GM18867 (cell line): ENCODE results near the gene HYPK.
"Not testable (repeated sequence)": the region's sequence is repeated elsewhere in the genome, so short reads cannot be mapped to it uniquely, and the experiment has no call there.

Source experiments
- ATAC-seq: cut with Tn5 transposase; IDR thresholded peaks from one replicate; pipeline ENCODE4 v1.9.1; 2021; ENCODE audit warnings: mild to moderate bottlenecking, moderate library complexity; ENCODE audit not compliant: unreplicated experiment

Gene HYPK

DNA sequence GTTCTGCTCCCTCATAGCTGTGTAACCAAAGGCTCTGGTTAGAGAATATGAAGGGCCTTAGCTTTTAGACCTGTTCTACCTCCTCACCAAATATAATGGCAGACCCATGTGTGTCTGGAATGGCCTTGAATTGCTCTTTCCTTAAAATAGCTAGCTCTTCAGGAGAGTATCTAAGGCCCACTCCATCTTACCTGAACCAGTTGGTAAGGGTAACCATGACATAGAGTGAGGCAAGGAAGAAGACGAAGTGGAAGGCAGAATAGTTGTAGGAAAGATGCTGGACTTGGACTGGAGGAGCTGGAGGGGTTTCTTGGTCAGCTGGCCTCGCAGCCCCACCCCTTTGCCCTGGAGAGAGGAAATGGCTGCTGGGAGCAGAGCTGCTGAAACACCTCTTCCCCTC, 5.2 kb upstream of the HYPK start:
- ATAC-seq, result no peak

DNA sequence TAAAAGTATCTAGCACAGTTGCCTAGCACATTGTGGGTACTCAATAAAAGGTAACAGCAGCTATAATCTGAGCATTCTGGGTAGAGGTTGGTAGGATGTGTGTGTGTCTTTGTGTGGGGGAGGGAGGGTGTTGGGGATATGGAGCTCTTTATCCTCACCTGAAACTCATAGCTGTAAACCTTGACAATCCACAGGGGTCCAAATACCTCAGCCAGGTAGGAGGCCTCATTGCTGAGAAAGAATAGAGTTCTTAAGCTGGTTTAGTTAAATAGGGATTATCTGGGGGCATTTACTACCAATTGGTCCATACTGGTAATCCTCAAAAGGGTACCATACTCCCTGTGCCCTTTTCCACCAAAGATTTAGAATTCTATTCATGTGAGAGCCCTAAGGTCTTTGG, 4.4 kb upstream of the HYPK start:
- no peak for ATAC-seq

- ATAC-seq, result no peak
Measured at GRCh38 chr15:43796566-43796965, 3.8 kb upstream of the HYPK start.

DNA sequence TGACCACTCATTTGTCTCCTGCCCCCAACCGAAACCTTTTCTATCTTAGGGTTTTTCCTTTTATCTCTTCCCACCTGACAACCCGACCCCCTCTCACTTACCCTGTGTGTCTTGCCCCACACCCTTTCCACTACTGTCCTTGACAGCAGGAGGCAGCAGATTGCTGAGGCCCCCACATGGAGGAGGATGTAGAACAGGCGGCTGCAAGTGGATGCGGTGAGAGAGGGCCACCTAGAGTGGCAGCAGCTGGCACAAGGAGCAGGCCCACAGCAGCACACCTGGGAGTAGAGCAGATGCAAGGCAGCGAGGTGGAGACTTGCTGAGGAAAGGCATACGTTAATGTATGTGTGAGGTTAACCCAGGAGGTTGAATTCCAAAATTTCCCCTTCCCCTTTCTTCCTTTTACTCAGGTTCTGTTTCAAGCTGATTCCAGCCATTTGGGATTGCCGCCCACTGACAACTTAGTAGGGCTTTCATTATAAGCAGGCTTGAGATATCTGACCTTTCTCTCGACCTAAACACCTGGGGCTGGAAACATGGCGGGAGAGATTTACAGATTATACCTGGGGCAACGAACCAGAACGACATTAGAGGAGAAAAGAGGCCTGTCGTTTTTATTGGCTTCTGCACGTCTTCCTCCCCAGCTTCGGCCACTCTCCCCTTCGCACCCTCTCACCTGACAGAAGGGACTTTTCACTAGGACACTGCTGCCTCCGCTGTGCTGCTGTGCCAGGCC, 1.0 kb upstream of the HYPK start:
- ATAC-seq, result no peak

DNA sequence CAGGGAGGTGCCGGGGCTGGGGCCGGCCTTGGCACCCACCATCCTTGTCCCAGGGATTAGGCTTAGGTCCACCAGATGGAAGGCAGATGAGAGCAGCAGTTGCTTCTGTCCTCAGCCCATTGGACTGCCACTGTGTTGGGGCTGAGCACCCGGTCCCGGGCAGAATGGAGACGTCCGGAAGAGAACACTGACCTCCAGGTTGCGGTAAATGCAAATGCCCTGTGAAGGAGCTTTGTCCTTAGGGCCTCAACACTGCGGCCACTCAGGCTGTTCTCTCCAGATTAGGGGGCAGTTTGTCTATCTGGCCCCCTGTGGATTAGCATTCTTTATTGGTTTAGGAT, 484 bp upstream of the HYPK start, which contains the start of gene SERINC4:
TSS of gene SERINC4 (minus strand) at position 276 of the 341 bp plus-strand sequence. CDS start at position 42, 234 bp downstream.
- no peak for ATAC-seq

DNA sequence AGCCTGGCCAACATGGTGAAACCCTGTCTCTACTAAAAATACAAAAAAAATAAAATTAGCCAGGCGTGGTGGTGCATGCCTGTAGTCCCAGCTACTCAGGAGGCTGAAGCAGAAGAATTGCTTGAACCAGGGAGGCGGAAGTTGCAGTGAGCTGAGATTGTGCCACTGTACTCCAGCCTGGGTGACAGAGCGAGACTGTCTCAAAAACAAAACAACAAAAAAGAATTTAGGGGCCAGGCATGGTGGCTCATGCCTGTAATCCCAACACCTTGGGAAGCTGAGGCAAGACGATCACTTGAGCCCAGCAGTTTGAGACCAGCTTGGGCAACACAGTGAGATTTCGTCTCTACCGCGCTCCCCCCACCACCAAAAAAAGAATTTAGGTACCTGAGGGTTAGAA, 2.3 kb downstream of the HYPK start:
- ATAC-seq, result not testable (repeated sequence)

GRCh38 chr15:43808435-43808950, 8.1 kb downstream of the HYPK start:
- no peak for ATAC-seq

- ATAC-seq, result peak; percentile 63
Measured at GRCh38 chr15:43808960-43809678, 8.7 kb downstream of the HYPK start.

DNA sequence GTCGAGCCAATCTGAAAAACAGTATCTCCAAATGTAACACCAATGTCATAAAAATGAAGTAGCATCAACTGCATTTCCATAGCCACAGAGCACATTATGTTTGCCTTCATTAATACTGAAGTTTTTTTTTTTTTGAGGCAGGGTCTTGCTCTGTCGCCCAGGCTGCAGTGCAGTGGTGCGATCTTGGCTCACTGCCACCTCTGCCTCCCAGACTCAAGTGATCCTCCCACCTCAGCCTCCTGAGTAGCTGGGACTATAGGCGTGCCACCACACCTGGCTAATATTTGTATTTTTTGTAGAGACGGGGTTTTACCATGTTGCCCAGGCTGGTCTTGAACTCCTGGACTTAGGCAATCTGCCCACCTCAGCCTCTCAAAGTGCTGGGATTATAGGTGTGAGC, 14.7 kb downstream of the HYPK start:
- ATAC-seq, result not testable (repeated sequence)

DNA sequence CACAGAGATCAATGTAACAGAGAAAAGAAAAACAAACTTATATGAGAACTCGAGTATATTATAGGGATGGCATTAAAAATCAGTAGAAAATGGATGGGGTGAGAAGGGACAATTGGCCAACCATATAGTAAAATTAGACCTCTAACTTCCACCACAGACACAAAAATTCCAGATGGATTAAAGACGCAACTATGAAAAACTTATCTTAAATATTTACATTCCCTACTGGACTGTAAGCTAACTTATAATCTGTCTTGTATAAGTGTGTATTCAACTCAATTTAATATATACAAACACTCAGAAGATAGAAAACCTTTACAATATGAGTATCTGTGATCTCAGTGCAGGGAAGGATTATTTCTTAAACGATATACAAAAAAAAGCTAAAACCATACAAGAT, 21.1 kb downstream of the HYPK start:
- no peak for ATAC-seq

DNA sequence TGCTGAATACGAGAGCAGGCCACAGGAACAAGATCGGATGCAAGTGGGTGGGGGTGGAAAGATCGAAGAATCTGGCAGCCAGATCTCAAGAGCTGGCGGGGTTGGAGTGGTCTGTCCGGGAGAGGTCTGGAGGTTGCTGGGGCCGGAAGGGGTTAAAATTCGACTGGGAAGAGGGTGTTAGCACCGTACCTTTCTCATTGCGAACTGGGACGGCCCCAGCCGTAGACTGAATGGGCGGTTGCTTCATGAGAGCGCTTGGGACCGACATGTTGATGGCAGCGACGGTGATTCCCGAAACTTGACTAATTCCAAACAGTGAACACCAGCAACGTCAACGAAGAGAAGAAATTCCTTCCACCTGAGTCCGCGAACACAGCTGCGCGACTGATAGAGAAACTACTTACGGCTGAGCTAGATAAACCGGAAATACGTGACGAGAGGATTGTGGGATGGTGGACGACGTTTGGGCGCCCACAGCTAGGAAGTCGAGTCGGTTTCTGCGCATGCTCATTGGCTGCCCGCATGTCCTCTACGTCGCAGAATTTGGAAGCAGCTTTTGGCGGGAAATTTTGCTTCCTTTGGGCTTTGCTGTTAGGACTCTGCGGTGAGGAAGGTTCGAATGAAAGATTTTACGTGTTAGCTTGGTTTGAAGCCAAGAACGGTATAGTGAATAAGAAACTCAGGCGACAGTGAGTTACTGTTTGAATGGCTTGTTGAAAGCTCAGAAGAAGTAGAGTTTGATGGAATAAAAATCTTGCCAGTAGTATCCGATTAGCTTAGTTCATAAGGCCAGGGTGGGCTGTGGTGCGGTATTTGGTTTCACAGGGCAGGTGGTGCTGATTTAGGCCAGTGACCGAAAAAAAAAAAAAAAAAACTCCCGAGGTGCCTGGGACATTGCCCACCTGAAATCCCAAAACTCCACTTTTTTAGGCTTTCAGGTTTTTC, 24.2 kb downstream of the HYPK start, which contains the start of gene MFAP1:
TSS of gene MFAP1 (minus strand) at position 389 of the 945 bp plus-strand sequence. CDS start at position 268, 121 bp downstream.
- peak; percentile 67 for ATAC-seq

GRCh38 chr15:43825305-43825704, 24.9 kb downstream of the HYPK start:
- ATAC-seq, result not testable (repeated sequence)

DNA sequence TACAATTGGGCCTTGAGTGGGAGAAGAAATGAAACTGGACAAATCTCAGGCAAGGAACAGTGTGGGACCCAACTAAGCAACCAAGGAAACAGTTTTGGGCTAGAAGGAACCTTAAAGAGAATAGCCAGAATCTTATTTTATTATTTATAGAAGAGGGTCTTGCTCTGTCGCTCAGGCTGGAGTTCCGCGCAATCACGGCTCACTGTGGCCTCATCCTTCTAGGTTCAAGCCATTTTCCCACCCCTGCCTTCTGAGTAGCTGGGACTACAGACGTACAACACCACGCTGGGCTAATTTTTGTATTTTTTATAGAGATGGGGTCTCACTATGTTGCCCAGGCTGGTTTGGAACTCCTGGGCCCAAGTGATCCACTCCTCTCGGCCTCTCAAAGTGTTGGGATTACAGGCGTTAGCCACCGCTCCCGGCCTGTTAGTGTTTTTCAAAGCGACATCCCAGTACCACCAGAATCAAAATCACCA, 25.7 kb downstream of the HYPK start:
- no peak for ATAC-seq

DNA sequence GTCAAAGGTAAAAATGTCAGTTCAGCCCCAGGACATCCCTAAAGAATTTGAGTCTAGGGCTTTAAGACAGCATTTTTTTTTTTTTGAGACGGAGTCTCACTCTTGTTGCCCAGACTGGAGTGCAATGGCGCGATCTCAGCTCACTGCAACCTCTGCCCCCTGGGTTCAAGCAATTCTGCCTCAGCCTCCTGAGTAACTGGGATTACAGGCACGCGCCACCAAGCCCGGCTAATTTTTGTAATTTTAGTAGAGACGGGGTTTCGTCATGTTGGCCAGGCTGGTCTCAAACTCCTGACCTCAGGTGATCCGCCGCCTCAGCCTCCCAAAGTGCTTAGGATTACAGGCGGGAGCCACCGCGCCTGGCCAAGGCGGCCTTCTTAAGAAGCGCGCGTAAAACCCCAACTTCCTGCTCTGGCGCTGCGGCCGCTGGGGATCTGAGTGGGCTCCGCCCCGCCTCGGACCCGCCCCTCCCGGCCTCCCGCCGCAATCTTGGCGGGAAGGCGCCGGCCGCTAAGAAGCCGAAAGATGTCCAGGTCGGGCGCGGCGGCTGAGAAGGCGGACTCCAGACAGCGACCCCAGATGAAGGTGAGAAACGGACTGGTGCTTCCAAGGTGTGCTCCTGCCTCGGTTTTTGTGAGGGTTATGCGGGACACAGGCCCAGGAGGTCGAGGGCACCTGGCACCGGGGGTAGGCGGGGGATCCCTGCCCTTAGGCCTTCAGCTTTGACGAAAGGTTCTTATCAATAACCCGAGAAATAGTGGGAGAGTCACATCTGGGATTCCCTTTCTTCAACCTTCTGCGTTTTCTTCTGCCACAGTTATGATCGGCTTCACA, 26.3 kb downstream of the HYPK start, which contains the start of gene WDR76:
TSS of gene WDR76 (plus strand) at position 495 of the 834 bp plus-strand sequence. CDS start at position 526, 31 bp downstream.
- peak; percentile 64 for ATAC-seq

DNA sequence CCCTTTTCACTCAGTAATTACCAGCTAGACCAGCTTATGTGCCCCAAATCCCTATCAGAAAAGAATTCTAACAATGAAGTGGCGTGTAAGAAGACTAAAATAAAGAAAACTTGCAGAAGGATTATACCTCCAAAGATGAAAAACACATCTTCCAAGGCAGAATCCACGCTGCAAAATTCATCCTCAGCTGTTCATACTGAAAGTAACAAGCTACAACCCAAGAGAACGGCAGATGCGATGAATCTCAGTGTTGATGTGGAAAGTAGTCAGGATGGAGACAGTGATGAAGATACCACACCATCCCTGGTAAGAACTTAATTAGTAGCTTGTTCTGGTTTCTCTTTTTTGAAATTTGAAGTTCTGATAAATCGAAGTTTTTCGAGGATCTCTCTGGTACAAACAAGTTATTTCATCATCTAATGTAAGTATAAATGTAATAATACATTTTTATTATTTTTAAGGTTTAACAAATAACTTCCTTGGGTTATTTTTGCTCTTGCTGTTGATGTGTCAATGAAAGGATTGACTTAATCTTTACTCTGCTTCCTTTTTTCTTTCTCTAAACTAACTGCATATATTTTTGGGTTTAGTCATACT, 27.8 kb downstream of the HYPK start:
- ATAC-seq, result no peak

GRCh38 chr15:43829951-43830540, 29.6 kb downstream of the HYPK start:
- not testable (repeated sequence) for ATAC-seq

- not testable (repeated sequence) for ATAC-seq
Measured at GRCh38 chr15:43830691-43831275, 30.4 kb downstream of the HYPK start.

- ATAC-seq, result not testable (repeated sequence)
Measured at GRCh38 chr15:43831519-43832052, 31.2 kb downstream of the HYPK start.
